ENCODE measurements around the gene STUM. TPM values are rescaled to one million over a fixed set of nuclear protein-coding genes. Genes with fewer than 3 reads are reported as not detected.

Gene STUM
- total and polyA plus RNA-seq, 2 of the 8 experiments (the other 6 are each of a cell fraction or from before 2014, with no cell fraction given) = 0.76 to 1.2 TPM

- TF ChIP-seq, protein P1, sequence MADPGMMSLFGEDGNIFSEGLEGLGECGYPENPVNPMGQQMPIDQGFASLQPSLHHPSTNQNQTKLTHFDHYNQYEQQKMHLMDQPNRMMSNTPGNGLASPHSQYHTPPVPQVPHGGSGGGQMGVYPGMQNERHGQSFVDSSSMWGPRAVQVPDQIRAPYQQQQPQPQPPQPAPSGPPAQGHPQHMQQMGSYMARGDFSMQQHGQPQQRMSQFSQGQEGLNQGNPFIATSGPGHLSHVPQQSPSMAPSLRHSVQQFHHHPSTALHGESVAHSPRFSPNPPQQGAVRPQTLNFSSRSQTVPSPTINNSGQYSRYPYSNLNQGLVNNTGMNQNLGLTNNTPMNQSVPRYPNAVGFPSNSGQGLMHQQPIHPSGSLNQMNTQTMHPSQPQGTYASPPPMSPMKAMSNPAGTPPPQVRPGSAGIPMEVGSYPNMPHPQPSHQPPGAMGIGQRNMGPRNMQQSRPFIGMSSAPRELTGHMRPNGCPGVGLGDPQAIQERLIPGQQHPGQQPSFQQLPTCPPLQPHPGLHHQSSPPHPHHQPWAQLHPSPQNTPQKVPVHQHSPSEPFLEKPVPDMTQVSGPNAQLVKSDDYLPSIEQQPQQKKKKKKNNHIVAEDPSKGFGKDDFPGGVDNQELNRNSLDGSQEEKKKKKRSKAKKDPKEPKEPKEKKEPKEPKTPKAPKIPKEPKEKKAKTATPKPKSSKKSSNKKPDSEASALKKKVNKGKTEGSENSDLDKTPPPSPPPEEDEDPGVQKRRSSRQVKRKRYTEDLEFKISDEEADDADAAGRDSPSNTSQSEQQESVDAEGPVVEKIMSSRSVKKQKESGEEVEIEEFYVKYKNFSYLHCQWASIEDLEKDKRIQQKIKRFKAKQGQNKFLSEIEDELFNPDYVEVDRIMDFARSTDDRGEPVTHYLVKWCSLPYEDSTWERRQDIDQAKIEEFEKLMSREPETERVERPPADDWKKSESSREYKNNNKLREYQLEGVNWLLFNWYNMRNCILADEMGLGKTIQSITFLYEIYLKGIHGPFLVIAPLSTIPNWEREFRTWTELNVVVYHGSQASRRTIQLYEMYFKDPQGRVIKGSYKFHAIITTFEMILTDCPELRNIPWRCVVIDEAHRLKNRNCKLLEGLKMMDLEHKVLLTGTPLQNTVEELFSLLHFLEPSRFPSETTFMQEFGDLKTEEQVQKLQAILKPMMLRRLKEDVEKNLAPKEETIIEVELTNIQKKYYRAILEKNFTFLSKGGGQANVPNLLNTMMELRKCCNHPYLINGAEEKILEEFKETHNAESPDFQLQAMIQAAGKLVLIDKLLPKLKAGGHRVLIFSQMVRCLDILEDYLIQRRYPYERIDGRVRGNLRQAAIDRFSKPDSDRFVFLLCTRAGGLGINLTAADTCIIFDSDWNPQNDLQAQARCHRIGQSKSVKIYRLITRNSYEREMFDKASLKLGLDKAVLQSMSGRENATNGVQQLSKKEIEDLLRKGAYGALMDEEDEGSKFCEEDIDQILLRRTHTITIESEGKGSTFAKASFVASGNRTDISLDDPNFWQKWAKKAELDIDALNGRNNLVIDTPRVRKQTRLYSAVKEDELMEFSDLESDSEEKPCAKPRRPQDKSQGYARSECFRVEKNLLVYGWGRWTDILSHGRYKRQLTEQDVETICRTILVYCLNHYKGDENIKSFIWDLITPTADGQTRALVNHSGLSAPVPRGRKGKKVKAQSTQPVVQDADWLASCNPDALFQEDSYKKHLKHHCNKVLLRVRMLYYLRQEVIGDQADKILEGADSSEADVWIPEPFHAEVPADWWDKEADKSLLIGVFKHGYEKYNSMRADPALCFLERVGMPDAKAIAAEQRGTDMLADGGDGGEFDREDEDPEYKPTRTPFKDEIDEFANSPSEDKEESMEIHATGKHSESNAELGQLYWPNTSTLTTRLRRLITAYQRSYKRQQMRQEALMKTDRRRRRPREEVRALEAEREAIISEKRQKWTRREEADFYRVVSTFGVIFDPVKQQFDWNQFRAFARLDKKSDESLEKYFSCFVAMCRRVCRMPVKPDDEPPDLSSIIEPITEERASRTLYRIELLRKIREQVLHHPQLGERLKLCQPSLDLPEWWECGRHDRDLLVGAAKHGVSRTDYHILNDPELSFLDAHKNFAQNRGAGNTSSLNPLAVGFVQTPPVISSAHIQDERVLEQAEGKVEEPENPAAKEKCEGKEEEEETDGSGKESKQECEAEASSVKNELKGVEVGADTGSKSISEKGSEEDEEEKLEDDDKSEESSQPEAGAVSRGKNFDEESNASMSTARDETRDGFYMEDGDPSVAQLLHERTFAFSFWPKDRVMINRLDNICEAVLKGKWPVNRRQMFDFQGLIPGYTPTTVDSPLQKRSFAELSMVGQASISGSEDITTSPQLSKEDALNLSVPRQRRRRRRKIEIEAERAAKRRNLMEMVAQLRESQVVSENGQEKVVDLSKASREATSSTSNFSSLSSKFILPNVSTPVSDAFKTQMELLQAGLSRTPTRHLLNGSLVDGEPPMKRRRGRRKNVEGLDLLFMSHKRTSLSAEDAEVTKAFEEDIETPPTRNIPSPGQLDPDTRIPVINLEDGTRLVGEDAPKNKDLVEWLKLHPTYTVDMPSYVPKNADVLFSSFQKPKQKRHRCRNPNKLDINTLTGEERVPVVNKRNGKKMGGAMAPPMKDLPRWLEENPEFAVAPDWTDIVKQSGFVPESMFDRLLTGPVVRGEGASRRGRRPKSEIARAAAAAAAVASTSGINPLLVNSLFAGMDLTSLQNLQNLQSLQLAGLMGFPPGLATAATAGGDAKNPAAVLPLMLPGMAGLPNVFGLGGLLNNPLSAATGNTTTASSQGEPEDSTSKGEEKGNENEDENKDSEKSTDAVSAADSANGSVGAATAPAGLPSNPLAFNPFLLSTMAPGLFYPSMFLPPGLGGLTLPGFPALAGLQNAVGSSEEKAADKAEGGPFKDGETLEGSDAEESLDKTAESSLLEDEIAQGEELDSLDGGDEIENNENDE (IDR thresholded peaks at IDR 0.05; ENCODE audit: insufficient replicate concordance, low read length) = no peak
- TF ChIP-seq GABPA (IDR thresholded peaks at IDR 0.05; ENCODE audit: borderline replicate concordance, insufficient read depth, low read length) (no peak), SAP30 (IDR thresholded peaks at IDR 0.05; ENCODE audit: insufficient read depth, insufficient replicate concordance, low read length) (no peak), CREB1 (IDR thresholded peaks at IDR 0.05) (no peak), MAFK (IDR thresholded peaks at IDR 0.05; ENCODE audit: low read depth, low read length) (no peak), POLR2AphosphoS5 (IDR thresholded peaks at IDR 0.05; ENCODE audit: low read depth, low read length) (no peak), POU5F1 (IDR thresholded peaks at IDR 0.05; ENCODE audit: low read depth, low read length) (no peak), BCL11A (IDR thresholded peaks at IDR 0.05; ENCODE audit: low read depth in 2 of 2, low read length in 2 of 2) (no peak), BACH1 (IDR thresholded peaks at IDR 0.05; ENCODE audit: low read length) (no peak), TAF7 (optimal IDR thresholded peaks at IDR 0.05; ENCODE audit: borderline replicate concordance, low read depth, low read length) (no peak)
- TF ChIP-seq, protein P2, sequence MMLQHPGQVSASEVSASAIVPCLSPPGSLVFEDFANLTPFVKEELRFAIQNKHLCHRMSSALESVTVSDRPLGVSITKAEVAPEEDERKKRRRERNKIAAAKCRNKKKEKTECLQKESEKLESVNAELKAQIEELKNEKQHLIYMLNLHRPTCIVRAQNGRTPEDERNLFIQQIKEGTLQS (IDR thresholded peaks at IDR 0.05; ENCODE audit: insufficient read depth, low read depth, low read length) = no peak
Observed at GRCh38 chr1:226584164-226584563, 35.6 kb downstream of the STUM start (continued).

Data from H1 (cell line).